Neural progenitor cell (in vitro differentiated cells): ENCODE results near the gene CENATAC. TPM values are rescaled to one million over a fixed set of nuclear protein-coding genes. Genes with fewer than 3 reads are reported as not detected.
A peak's percentile ranks its signal among the peaks of the same experiment; 100 is the strongest.
"Not testable (repeated sequence)": the region's sequence is repeated elsewhere in the genome, so short reads cannot be mapped to it uniquely, and the experiment has no call there.

ENCODE experiments used
- DNase-seq: peaks from one replicate; pipeline ENCODE4 v3.0.0-alpha.2; 2016; ENCODE audit warnings: low spot score
- H2AFZ ChIP-seq: fragments of 200-600 bp; sonication (generic); replicated peaks from 2 replicates; pipeline ENCODE4 v1.6.1; 2016; ENCODE audit warnings: antibody characterized with exemption
- H3F3A ChIP-seq: fragments of 200-600 bp; sonication (generic); 2 replicates; pipeline ENCODE4 v1.6.1; 2016; ENCODE audit warnings: antibody characterized with exemption, low read depth
- H3K27ac ChIP-seq: fragments of 200-600 bp; sonication (generic); 2 replicates; pipeline ENCODE4 v1.5.1; 2016; ENCODE audit warnings: mild to moderate bottlenecking
- H3K27me3 ChIP-seq: fragments of 200-600 bp; sonication (generic); 2 replicates; pipeline ENCODE4 v1.6.1; 2016; ENCODE audit warnings: mild to moderate bottlenecking, moderate library complexity
- H3K36me3 ChIP-seq: fragments of 200-600 bp; sonication (generic); 2 replicates; pipeline ENCODE4 v1.5.1; 2016
- H3K4me1 ChIP-seq: fragments of 200-600 bp; sonication (generic); 2 replicates; pipeline ENCODE4 v1.6.1; 2016; ENCODE audit warnings: mixed run types
- H3K4me2 ChIP-seq: fragments of 200-600 bp; sonication (generic); 2 replicates; pipeline ENCODE4 v1.6.1; 2016
- H3K4me3 ChIP-seq: fragments of 200-600 bp; sonication (generic); 2 replicates; pipeline ENCODE4 v1.5.1; 2016
- H3K79me2 ChIP-seq: fragments of 200-600 bp; sonication (generic); 2 replicates; pipeline ENCODE4 v1.6.1; 2016; ENCODE audit warnings: low read depth
- H3K9ac ChIP-seq: fragments of 200-600 bp; sonication (generic); 2 replicates; pipeline ENCODE4 v1.6.1; 2016
- H3K9me3 ChIP-seq: fragments of 200-600 bp; sonication (generic); 2 replicates; pipeline ENCODE4 v1.5.1; 2016; ENCODE audit warnings: low read depth
- H4K20me1 ChIP-seq: fragments of 200-600 bp; sonication (generic); 2 replicates; pipeline ENCODE4 v1.6.1; 2016; ENCODE audit warnings: low read depth
- H3K27ac Mint-ChIP-seq: 3 replicates; pipeline ENCODE4 v1.8.0; 2021; ENCODE audit warnings: mixed read lengths
- H3K27me3 Mint-ChIP-seq: 2 replicates; pipeline ENCODE4 v1.8.0; 2022; ENCODE audit warnings: low read depth, mild to moderate bottlenecking, inconsistent platforms, moderate library complexity, mixed read lengths; ENCODE audit not compliant: insufficient read depth
- H3K36me3 Mint-ChIP-seq: 3 replicates; pipeline ENCODE4 v1.8.0; 2021; ENCODE audit warnings: mixed read lengths
- H3K4me1 Mint-ChIP-seq: 3 replicates; pipeline ENCODE4 v1.8.0; 2021; ENCODE audit warnings: mixed read lengths
- H3K4me3 Mint-ChIP-seq: 3 replicates; pipeline ENCODE4 v1.8.0; 2021; ENCODE audit warnings: mild to moderate bottlenecking, moderate library complexity, mixed read lengths
- H3K9me3 Mint-ChIP-seq: 3 replicates; pipeline ENCODE4 v1.8.0; 2020; ENCODE audit warnings: mixed read lengths
- EZH2 ChIP-seq: fragments of 200-600 bp; sonication (generic); IDR thresholded peaks from 2 replicates; pipeline ENCODE4 v1.6.1; 2017; ENCODE audit warnings: antibody characterized with exemption, mild to moderate bottlenecking, moderate library complexity
- EZH2phosphoT487 ChIP-seq: fragments of 200-600 bp; sonication (generic); IDR thresholded peaks from 2 replicates; pipeline ENCODE4 v1.6.1; 2017; ENCODE audit warnings: antibody characterized with exemption
- total RNA-seq: library from RNA; depleted of rRNA; stranded (reverse); fragments of >200 nt; gene quantifications from 2 replicates; pipeline ENCODE4 v1.2.3, GENCODE V29; 2015; ENCODE audit warnings: low replicate concordance
- TF ChIP-seq, protein P1 (sequence below): fragments of 200-600 bp; sonication (generic); IDR thresholded peaks from 2 replicates; pipeline ENCODE4 v1.5.1; 2017; ENCODE audit warnings: antibody characterized with exemption, mild to moderate bottlenecking

CENATAC gene
- total RNA-seq, 1 donor from 2014 or later, result 46.4 TPM

- no peak overlapping the region for H3K4me3 Mint-ChIP-seq
- H4K20me1 ChIP-seq, result no peaks in the 10 kb centered on the region
- no peak overlapping the region for H3K9ac ChIP-seq
- H3K4me1 Mint-ChIP-seq, result no peaks in the 10 kb centered on the region
- DNase-seq, result no peak
- no peaks in the 10 kb centered on the region for H3F3A ChIP-seq
- H3K9me3 Mint-ChIP-seq, result no peaks in the 10 kb centered on the region
- peak overlapping the region; percentile 34 for H2AFZ ChIP-seq
- H3K79me2 ChIP-seq, result no peaks in the 10 kb centered on the region
- no peaks in the 10 kb centered on the region for H3K4me1 ChIP-seq
- no peaks in the 10 kb centered on the region for H3K36me3 ChIP-seq
- TF ChIP-seq EZH2, result no peak
- TF ChIP-seq, protein P1, sequence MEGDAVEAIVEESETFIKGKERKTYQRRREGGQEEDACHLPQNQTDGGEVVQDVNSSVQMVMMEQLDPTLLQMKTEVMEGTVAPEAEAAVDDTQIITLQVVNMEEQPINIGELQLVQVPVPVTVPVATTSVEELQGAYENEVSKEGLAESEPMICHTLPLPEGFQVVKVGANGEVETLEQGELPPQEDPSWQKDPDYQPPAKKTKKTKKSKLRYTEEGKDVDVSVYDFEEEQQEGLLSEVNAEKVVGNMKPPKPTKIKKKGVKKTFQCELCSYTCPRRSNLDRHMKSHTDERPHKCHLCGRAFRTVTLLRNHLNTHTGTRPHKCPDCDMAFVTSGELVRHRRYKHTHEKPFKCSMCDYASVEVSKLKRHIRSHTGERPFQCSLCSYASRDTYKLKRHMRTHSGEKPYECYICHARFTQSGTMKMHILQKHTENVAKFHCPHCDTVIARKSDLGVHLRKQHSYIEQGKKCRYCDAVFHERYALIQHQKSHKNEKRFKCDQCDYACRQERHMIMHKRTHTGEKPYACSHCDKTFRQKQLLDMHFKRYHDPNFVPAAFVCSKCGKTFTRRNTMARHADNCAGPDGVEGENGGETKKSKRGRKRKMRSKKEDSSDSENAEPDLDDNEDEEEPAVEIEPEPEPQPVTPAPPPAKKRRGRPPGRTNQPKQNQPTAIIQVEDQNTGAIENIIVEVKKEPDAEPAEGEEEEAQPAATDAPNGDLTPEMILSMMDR, result no peak
- TF ChIP-seq EZH2phosphoT487, result no peak
- no peak overlapping the region for H3K27ac Mint-ChIP-seq
- peaks cover 8% of the 10 kb centered on the region for H3K27me3 Mint-ChIP-seq
- no peak overlapping the region for H3K4me2 ChIP-seq
- H3K4me3 ChIP-seq, result no peak overlapping the region
- no peaks in the 10 kb centered on the region for H3K36me3 Mint-ChIP-seq
- no peak overlapping the region for H3K27ac ChIP-seq
- no peaks in the 10 kb centered on the region for H3K27me3 ChIP-seq
- no peaks in the 10 kb centered on the region for H3K9me3 ChIP-seq
Observed at GRCh38 chr11:118961591-118961990, 36.3 kb upstream of the CENATAC start.

DNA sequence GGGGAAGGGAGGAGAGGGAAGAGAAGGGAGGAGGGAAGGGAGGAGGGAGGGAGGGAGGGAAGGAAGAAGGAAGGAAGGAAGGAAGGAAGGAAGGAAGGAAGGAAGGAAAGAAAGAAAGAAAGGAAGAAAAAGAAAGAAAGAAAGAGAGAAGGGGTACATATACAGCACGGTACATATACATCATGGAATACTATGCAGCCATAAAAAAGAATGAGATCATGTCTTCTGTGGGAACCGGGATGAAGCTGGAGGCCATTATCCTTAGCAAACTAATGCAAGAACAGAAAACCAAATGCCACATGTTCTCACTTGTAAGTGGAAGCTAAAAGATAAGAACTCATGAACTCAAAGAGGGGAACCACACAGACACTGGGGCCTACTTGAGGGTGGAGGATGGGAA, 28.4 kb upstream of the CENATAC start:
- H3K9me3 Mint-ChIP-seq, H3K27ac ChIP-seq, H3K4me3 ChIP-seq, H3K4me3 Mint-ChIP-seq, H4K20me1 ChIP-seq, H3K4me1 Mint-ChIP-seq, H3K9ac ChIP-seq, H3K9me3 ChIP-seq, H2AFZ ChIP-seq, H3K36me3 Mint-ChIP-seq, H3K4me1 ChIP-seq, H3F3A ChIP-seq, H3K27me3 ChIP-seq, H3K27me3 Mint-ChIP-seq, DNase-seq, H3K4me2 ChIP-seq, H3K27ac Mint-ChIP-seq, H3K79me2 ChIP-seq, H3K36me3 ChIP-seq: not testable (repeated sequence)

DNA sequence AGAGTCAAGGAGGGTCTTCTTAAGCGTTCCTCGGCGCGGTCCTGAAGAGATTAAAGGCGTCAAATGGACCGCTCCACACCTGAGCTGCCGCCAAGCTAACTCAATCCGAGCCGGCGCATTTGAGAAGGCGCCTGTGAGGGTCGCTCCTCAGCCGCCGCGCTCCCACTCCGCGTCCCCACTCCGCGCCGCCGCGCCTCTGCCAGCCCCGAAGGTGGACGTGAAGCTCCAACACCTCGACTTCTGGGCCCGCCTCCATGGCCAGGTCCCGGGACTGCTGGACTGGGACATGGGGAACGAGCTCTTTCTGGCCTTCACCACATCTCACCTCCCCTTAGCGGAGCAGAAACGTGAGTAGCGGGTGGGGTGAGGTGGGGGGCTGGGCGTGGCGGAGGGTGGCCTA, 26.3 kb upstream of the CENATAC start, which contains the start of gene FOXR1:
FOXR1 (plus strand) TSS at position 116 of the 400 bp plus-strand sequence; CDS start at position 287, 171 bp downstream.
- no peaks in the 10 kb centered on the region for H3K9me3 ChIP-seq

DNA sequence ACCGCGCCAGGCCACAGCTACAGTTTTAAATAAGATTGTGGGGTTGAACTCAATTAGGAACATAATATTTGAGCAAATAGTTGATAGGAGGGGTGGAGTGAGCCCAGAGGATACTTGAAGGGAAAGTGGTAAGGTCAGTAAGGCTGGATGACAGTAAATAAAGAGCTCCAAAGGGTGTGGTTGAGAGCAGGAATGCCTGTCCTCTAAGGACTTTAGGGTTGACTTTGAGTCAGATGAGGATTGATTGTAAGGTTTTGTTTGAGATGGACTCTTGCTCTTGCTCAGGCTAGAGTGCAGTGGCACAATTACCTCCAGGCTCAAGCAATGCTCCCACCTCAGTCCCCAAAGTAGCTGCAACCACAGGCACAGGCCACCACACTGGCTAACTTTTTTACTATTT, 24.0 kb upstream of the CENATAC start:
- DNase-seq, result no peak
- Histone ChIP-seq H2AFZ (no peak overlapping the region), H3K36me3 (no peaks in the 10 kb centered on the region), H3K9me3 (no peaks in the 10 kb centered on the region), H3K27ac (no peak overlapping the region), H3K79me2 (no peaks in the 10 kb centered on the region), H3K4me2 (no peak overlapping the region), H3K4me1 (peaks cover 8% of the 10 kb centered on the region), H3F3A (peaks cover 3% of the 10 kb centered on the region), H3K4me3 (no peak overlapping the region), H3K9ac (no peak overlapping the region), H3K27me3 (no peaks in the 10 kb centered on the region), H4K20me1 (no peaks in the 10 kb centered on the region)
- Mint-ChIP-seq H3K36me3 (peaks cover 2% of the 10 kb centered on the region), H3K27me3 (peaks cover 3% of the 10 kb centered on the region), H3K27ac (no peak overlapping the region), H3K4me1 (peaks cover 6% of the 10 kb centered on the region), H3K4me3 (no peak overlapping the region), H3K9me3 (peaks cover 8% of the 10 kb centered on the region)
- TF ChIP-seq EZH2 (no peak), EZH2phosphoT487 (no peak)
- TF ChIP-seq, protein P1, result no peak

More for the DNA sequence above, 26.3 kb upstream of the CENATAC start, which contains the start of gene FOXR1:
- peaks cover 2% of the 10 kb centered on the region for H3K36me3 Mint-ChIP-seq
- H3K27ac ChIP-seq, result no peak within 1 kb of the TSS
- H4K20me1 ChIP-seq, result no peaks in the 10 kb centered on the region
- H3K9ac ChIP-seq, result no peak within 1 kb of the TSS
- no peak within 1 kb of the TSS for H3K4me3 ChIP-seq
- no peaks in the 10 kb centered on the region for H3K36me3 ChIP-seq
- H3K4me2 ChIP-seq, result no peak within 1 kb of the TSS
- H3K27me3 ChIP-seq, result no peaks in the 10 kb centered on the region
- DNase-seq, result no peak
- no peak within 1 kb of the TSS for H2AFZ ChIP-seq
- no peak within 1 kb of the TSS for H3K4me3 Mint-ChIP-seq
- peaks cover 6% of the 10 kb centered on the region for H3K4me1 Mint-ChIP-seq
- no peak within 1 kb of the TSS for H3K27ac Mint-ChIP-seq
- H3K27me3 Mint-ChIP-seq, result peaks cover 3% of the 10 kb centered on the region
- no peaks in the 10 kb centered on the region for H3K79me2 ChIP-seq
- peaks cover 8% of the 10 kb centered on the region for H3K9me3 Mint-ChIP-seq
- TF ChIP-seq, protein P1, result no peak
- TF ChIP-seq EZH2, result no peak
- no peak for TF ChIP-seq EZH2phosphoT487
- H3K4me1 ChIP-seq, result peaks cover 4% of the 10 kb centered on the region
- no peaks in the 10 kb centered on the region for H3F3A ChIP-seq
